PC-9 (cell line): Measurements from ENCODE around the gene DPYD. TPM values are rescaled to one million over a fixed set of nuclear protein-coding genes. Genes with fewer than 3 reads are reported as not detected.

Experiments
- BruUV-seq: library from RNA; stranded (reverse); fragments of 400-500 nt; replicated peaks from 2 replicates; lab custom pipeline; 2021; lab: Mats Ljungman, UMichigan
- CTCF ChIA-PET: fragments of 300-600 bp; sonication (Branson Sonifier 250); formaldehyde crosslinking; loops from one replicate; lab custom pipeline; 2022; ENCODE audit warnings: antibody characterized with exemption; lab: Charles Lee
- POLR2A ChIA-PET: fragments of 300-600 bp; sonication (Branson Sonifier 250); formaldehyde crosslinking; loops from one replicate; lab custom pipeline; 2022; ENCODE audit warnings: antibody characterized with exemption; ENCODE audit not compliant: unreplicated experiment; lab: Charles Lee
- DNase-seq, 2 experiments: peaks; one replicate each; pipeline versions ENCODE4 v3.0.0 to v3.0.0-alpha.2; 2015 to 2022; ENCODE audit warnings: mixed read lengths in 1 of 2
- H2AFZ ChIP-seq: fragments of 200-600 bp; sonication (generic); 2 replicates; pipeline ENCODE4 v1.8.1; 2017; ENCODE audit warnings: antibody characterized with exemption
- H3F3A ChIP-seq: fragments of 200-600 bp; sonication (generic); 2 replicates; pipeline ENCODE4 v1.8.1; 2017; ENCODE audit warnings: antibody characterized with exemption, mild to moderate bottlenecking, low read depth; ENCODE audit not compliant: insufficient read depth
- H3K27ac ChIP-seq: fragments of 200-600 bp; sonication (generic); 2 replicates; pipeline ENCODE4 v1.6.1; 2016; ENCODE audit warnings: mixed run types
- H3K27me3 ChIP-seq: fragments of 200-600 bp; sonication (generic); 2 replicates; pipeline ENCODE4 v1.6.1; 2016; ENCODE audit warnings: low read depth, mixed run types; ENCODE audit not compliant: insufficient read depth
- H3K36me3 ChIP-seq: fragments of 200-600 bp; sonication (generic); 2 replicates; pipeline ENCODE4 v1.6.1; 2016; ENCODE audit warnings: low read depth, mixed run types
- H3K4me1 ChIP-seq: fragments of 200-600 bp; sonication (generic); replicated peaks from 2 replicates; pipeline ENCODE4 v1.6.1; 2016; ENCODE audit warnings: mixed run types; ENCODE audit not compliant: insufficient read depth
- H3K4me2 ChIP-seq: fragments of 200-600 bp; sonication (generic); 2 replicates; pipeline ENCODE4 v1.6.1; 2017; ENCODE audit warnings: mixed run types
- H3K4me3 ChIP-seq: fragments of 200-600 bp; sonication (generic); 2 replicates; pipeline ENCODE4 v1.6.1; 2016; ENCODE audit warnings: mixed run types
- H3K79me2 ChIP-seq: fragments of 200-600 bp; sonication (generic); 2 replicates; pipeline ENCODE4 v1.6.1; 2017; ENCODE audit warnings: low read depth, mixed run types
- H3K9me2 ChIP-seq: fragments of 200-600 bp; sonication (generic); 2 replicates; pipeline ENCODE4 v1.8.1; 2017; ENCODE audit warnings: mild to moderate bottlenecking; ENCODE audit not compliant: insufficient read depth
- H3K9me3 ChIP-seq: fragments of 200-600 bp; sonication (generic); 2 replicates; pipeline ENCODE4 v1.8.1; 2016; ENCODE audit warnings: low read depth; ENCODE audit not compliant: insufficient read depth
- H4K20me1 ChIP-seq: fragments of 200-600 bp; sonication (generic); 2 replicates; pipeline ENCODE4 v1.8.1; 2017; ENCODE audit not compliant: insufficient read depth
- CTCF ChIP-seq: fragments of 200-600 bp; sonication (generic); conservative IDR thresholded peaks from 2 replicates; pipeline ENCODE4 v1.6.1; 2017; ENCODE audit warnings: mixed run types, antibody characterized with exemption, mild to moderate bottlenecking, moderate library complexity
- EZH2 ChIP-seq: fragments of 200-600 bp; sonication (generic); IDR thresholded peaks from 2 replicates; pipeline ENCODE4 v1.8.0; 2017; ENCODE audit warnings: antibody characterized with exemption, low read depth
- intact Hi-C: fragments of 100-400 bp; cut with micrococcal nuclease; formaldehyde crosslinking; loops from one replicate; pipeline ENCODE4 v1.10.0; 2022; ENCODE audit not compliant: unreplicated experiment
- total RNA-seq: library from RNA; stranded (reverse); gene quantifications from 2 replicates; pipeline ENCODE4 v1.2.3, GENCODE V29; 2021

DPYD gene
- total RNA-seq, 1 experiment from 2014 or later: 24.1 TPM

- TF ChIP-seq EZH2 (no peak), CTCF (no peak)
- H3K27ac ChIP-seq: no peak overlapping the region
- no peaks in the 10 kb centered on the region for H3K79me2 ChIP-seq
- no TSS peak for BruUV-seq
- no peaks in the 10 kb centered on the region for H4K20me1 ChIP-seq
- POLR2A ChIA-PET: no interaction called here
- intact Hi-C loops: no loop called here
- H3F3A ChIP-seq: no peaks in the 10 kb centered on the region
- no peaks in the 10 kb centered on the region for H3K27me3 ChIP-seq
- H3K9me2 ChIP-seq: no peaks in the 10 kb centered on the region
- 0 out of 2 replicates have a peak, but pooled peaks cover 5% of the 10 kb centered on the region for H3K4me1 ChIP-seq
- CTCF ChIA-PET: no interaction called here
- H3K9me3 ChIP-seq: no peaks in the 10 kb centered on the region
- no peak overlapping the region for H3K4me2 ChIP-seq
- H2AFZ ChIP-seq: no peak overlapping the region
- H3K4me3 ChIP-seq: no peak overlapping the region
- no peaks in the 10 kb centered on the region for H3K36me3 ChIP-seq
- DNase-seq: no peak
Measured at GRCh38 chr1:97144527-97144926, 776.3 kb downstream of the DPYD start.

GRCh38 chr1:97143236-97143882 lies 777.5 kb downstream of the DPYD start:
- no peak overlapping the region for H3K4me2 ChIP-seq

GRCh38 chr1:97140611-97141010 lies 780.2 kb downstream of the DPYD start:
- Histone ChIP-seq H3K4me2 (no peak overlapping the region), H3K27ac (no peak overlapping the region), H3K9me2 (0 out of 2 replicates have a peak, but pooled peaks cover 3% of the 10 kb centered on the region), H3K79me2 (no peaks in the 10 kb centered on the region), H3K4me1 (0 out of 2 replicates have a peak, but pooled peaks cover 5% of the 10 kb centered on the region), H4K20me1 (no peaks in the 10 kb centered on the region), H2AFZ (no peak overlapping the region), H3F3A (no peaks in the 10 kb centered on the region), H3K27me3 (no peaks in the 10 kb centered on the region), H3K36me3 (no peaks in the 10 kb centered on the region), H3K4me3 (no peak overlapping the region), H3K9me3 (no peaks in the 10 kb centered on the region)
- TF ChIP-seq CTCF (no peak), EZH2 (no peak)
- intact Hi-C loops: no loop called here
- CTCF ChIA-PET: no interaction called here
- no TSS peak for BruUV-seq
- DNase-seq: no peak
- POLR2A ChIA-PET: no interaction called here

More at GRCh38 chr1:97143236-97143882, 777.5 kb downstream of the DPYD start:
- ChIA-PET POLR2A (no interaction called here), CTCF (no interaction called here)
- H3K9me2 ChIP-seq: no peaks in the 10 kb centered on the region
- no TSS peak for BruUV-seq
- no peaks in the 10 kb centered on the region for H4K20me1 ChIP-seq
- intact Hi-C loops: no loop called here
- H3K36me3 ChIP-seq: no peaks in the 10 kb centered on the region
- H3F3A ChIP-seq: no peaks in the 10 kb centered on the region
- no peaks in the 10 kb centered on the region for H3K79me2 ChIP-seq
- H3K4me3 ChIP-seq: no peak overlapping the region
- no peak overlapping the region for H3K27ac ChIP-seq
- H3K27me3 ChIP-seq: no peaks in the 10 kb centered on the region
- TF ChIP-seq EZH2 (no peak), CTCF (no peak)
- no peak for DNase-seq
- 0 out of 2 replicates have a peak, but pooled peaks cover 5% of the 10 kb centered on the region for H3K4me1 ChIP-seq
- H2AFZ ChIP-seq: no peak overlapping the region
- no peaks in the 10 kb centered on the region for H3K9me3 ChIP-seq
